H9 (cell line): Measurements from ENCODE around the gene LRRK2. TPM values are rescaled to one million over a fixed set of nuclear protein-coding genes. Genes with fewer than 3 reads are reported as not detected.

Experiments used
- DNase-seq: peaks from one replicate; pipeline ENCODE4 v3.0.0-alpha.2; 2017
- H2AFZ ChIP-seq: one replicate; pipeline ENCODE4 v1.6.1; 2013; ENCODE audit warnings: mild to moderate bottlenecking, low read length, control low read depth, moderate library complexity
- H2AK5ac ChIP-seq: 2 replicates; pipeline ENCODE4 v1.6.1; 2013; ENCODE audit warnings: low read length, control low read depth, mixed read lengths; ENCODE audit not compliant: insufficient read length
- H2BK120ac ChIP-seq: one replicate; pipeline ENCODE4 v1.6.1; 2013; ENCODE audit warnings: low read depth, mild to moderate bottlenecking, low read length, control low read depth, inconsistent platforms; ENCODE audit not compliant: poor library complexity, severe bottlenecking
- H2BK12ac ChIP-seq: 2 replicates; pipeline ENCODE4 v1.6.1; 2013; ENCODE audit warnings: low read length, control low read depth, mixed read lengths, low read depth; ENCODE audit not compliant: insufficient read length
- H2BK15ac ChIP-seq: 2 replicates; pipeline ENCODE4 v1.6.1; 2013; ENCODE audit warnings: low read depth, low read length, control low read depth
- H2BK20ac ChIP-seq: one replicate; pipeline ENCODE4 v1.6.1; 2013; ENCODE audit warnings: low read depth, mild to moderate bottlenecking, low read length, control low read depth, inconsistent platforms; ENCODE audit not compliant: poor library complexity, severe bottlenecking
- H2BK5ac ChIP-seq: 2 replicates; pipeline ENCODE4 v1.6.1; 2013; ENCODE audit warnings: low read length, control low read depth, mixed read lengths; ENCODE audit not compliant: insufficient read length
- H3K14ac ChIP-seq: 2 replicates; pipeline ENCODE4 v1.6.1; 2013; ENCODE audit warnings: low read length, control low read depth; ENCODE audit not compliant: insufficient read depth
- H3K18ac ChIP-seq: 2 replicates; pipeline ENCODE4 v1.6.1; 2013; ENCODE audit warnings: low read depth, mild to moderate bottlenecking, mixed read lengths, low read length, control low read depth; ENCODE audit not compliant: insufficient read length
- H3K23ac ChIP-seq: 2 replicates; pipeline ENCODE4 v1.6.1; 2013; ENCODE audit warnings: low read length, control low read depth, mixed read lengths, low read depth; ENCODE audit not compliant: insufficient read length
- H3K23me2 ChIP-seq: 2 replicates; pipeline ENCODE4 v1.6.1; 2013; ENCODE audit warnings: low read depth, mild to moderate bottlenecking, mixed read lengths, low read length, control low read depth; ENCODE audit not compliant: insufficient read length, poor library complexity, severe bottlenecking
- H3K27ac ChIP-seq: 2 replicates; pipeline ENCODE4 v1.5.1; 2013; ENCODE audit warnings: low read length, control low read depth, mixed read lengths, low read depth; ENCODE audit not compliant: insufficient read length
- H3K27me3 ChIP-seq: 2 replicates; pipeline ENCODE4 v1.6.1; 2013; ENCODE audit warnings: low read length, control low read depth, inconsistent platforms; ENCODE audit not compliant: insufficient read depth
- H3K4ac ChIP-seq: 2 replicates; pipeline ENCODE4 v1.6.1; 2013; ENCODE audit warnings: low read depth, mild to moderate bottlenecking, control low read depth, inconsistent platforms, low read length, moderate library complexity
- H3K4me1 ChIP-seq: 2 replicates; pipeline ENCODE4 v1.6.1; 2013; ENCODE audit warnings: low read length, control low read depth, inconsistent platforms; ENCODE audit not compliant: insufficient read depth
- H3K4me2 ChIP-seq: 2 replicates; pipeline ENCODE4 v1.6.1; 2013; ENCODE audit warnings: low read length, control low read depth, mixed read lengths; ENCODE audit not compliant: insufficient read length, insufficient read depth
- H3K56ac ChIP-seq: 2 replicates; pipeline ENCODE4 v1.6.1; 2013; ENCODE audit warnings: low read depth, mild to moderate bottlenecking, mixed read lengths, low read length, control low read depth; ENCODE audit not compliant: insufficient read length
- H3K79me1 ChIP-seq: 2 replicates; pipeline ENCODE4 v1.6.1; 2013; ENCODE audit warnings: low read depth, mild to moderate bottlenecking, moderate library complexity, low read length, control low read depth, inconsistent platforms; ENCODE audit not compliant: insufficient read depth, poor library complexity, severe bottlenecking
- H3K79me2 ChIP-seq: 2 replicates; pipeline ENCODE4 v1.6.1; 2013; ENCODE audit warnings: low read length, control low read depth, inconsistent platforms; ENCODE audit not compliant: insufficient read depth
- H3K9ac ChIP-seq: 2 replicates; pipeline ENCODE4 v1.6.1; 2013; ENCODE audit warnings: low read length, control low read depth, mixed read lengths; ENCODE audit not compliant: insufficient read length; ENCODE audit errors: extremely low read depth
- H3K9me3 ChIP-seq: one replicate; pipeline ENCODE4 v1.6.1; 2013; ENCODE audit warnings: low read depth, low read length, inconsistent platforms; ENCODE audit not compliant: control insufficient read depth
- H3T11ph ChIP-seq: one replicate; pipeline ENCODE4 v1.6.1; 2013; ENCODE audit warnings: mild to moderate bottlenecking, low read length, control low read depth, inconsistent platforms
- H4K20me1 ChIP-seq: one replicate; pipeline ENCODE4 v1.6.1; 2013; ENCODE audit not compliant: control insufficient read depth, insufficient read length, insufficient read depth
- H4K5ac ChIP-seq: 2 replicates; pipeline ENCODE4 v1.6.1; 2013; ENCODE audit warnings: low read depth, mild to moderate bottlenecking, mixed read lengths, low read length, control low read depth; ENCODE audit not compliant: insufficient read length
- H4K8ac ChIP-seq: replicated peaks from 2 replicates; pipeline ENCODE4 v1.6.1; 2013; ENCODE audit warnings: low read length, control low read depth, mixed read lengths, low read depth; ENCODE audit not compliant: insufficient read length
- H4K91ac ChIP-seq: 2 replicates; pipeline ENCODE4 v1.6.1; 2013; ENCODE audit warnings: low read depth, mild to moderate bottlenecking, moderate library complexity, mixed read lengths, low read length, control low read depth; ENCODE audit not compliant: insufficient read length
- H3K27ac Mint-ChIP-seq, 3 experiments: 2 replicates in 2 of 3; 3 replicates in 1 of 3; pipeline ENCODE4 v1.8.0; 2020 to 2021; ENCODE audit warnings: mixed read lengths in 3 of 3, mild to moderate bottlenecking in 1 of 3, moderate library complexity in 1 of 3
- H3K27me3 Mint-ChIP-seq: 2 replicates; pipeline ENCODE4 v1.8.0; 2021; ENCODE audit warnings: low read depth, mild to moderate bottlenecking, moderate library complexity, mixed read lengths
- H3K36me3 Mint-ChIP-seq, 3 experiments: 2 replicates in 2 of 3; 3 replicates in 1 of 3; pipeline ENCODE4 v1.8.0; 2020 to 2021; ENCODE audit warnings: low read depth in 3 of 3, mixed read lengths in 3 of 3; ENCODE audit not compliant: insufficient read depth in 1 of 3
- H3K4me1 Mint-ChIP-seq, 2 experiments: 2 replicates each; pipeline ENCODE4 v1.8.0; 2020; ENCODE audit warnings: mixed read lengths in 2 of 2
- H3K4me3 Mint-ChIP-seq, 2 experiments: 2 replicates in 1 of 2; 3 replicates in 1 of 2; pipeline ENCODE4 v1.8.0; 2020 to 2021; ENCODE audit warnings: mild to moderate bottlenecking in 2 of 2, mixed read lengths in 2 of 2, moderate library complexity in 1 of 2
- H3K9me3 Mint-ChIP-seq, 2 experiments: 2 replicates in 1 of 2; 3 replicates in 1 of 2; pipeline ENCODE4 v1.8.0; 2020; ENCODE audit warnings: mild to moderate bottlenecking in 2 of 2, mixed read lengths in 2 of 2, moderate library complexity in 1 of 2
- WGBS: extraction: QIAGEN DNeasy Blood & Tissue Kit; methylation state at CpG from one replicate; pipeline ENCODE4 v1.1.7; 2013; ENCODE audit warnings: missing lambda C conversion rate, low lambda C conversion rate, mixed read lengths; ENCODE audit not compliant: insufficient read length; ENCODE audit errors: extremely low coverage; 5-methylcytosine and 5-hydroxymethylcytosine counted together
- total RNA-seq: library from RNA; stranded (reverse); gene quantifications from 2 replicates; pipeline ENCODE4 v1.2.1, GENCODE V29; 2021
- TF ChIP-seq, protein P1 (sequence below): fragments of 200-600 bp; sonication (generic); conservative IDR thresholded peaks from 3 replicates; pipeline ENCODE4 v1.8.0; 2021; ENCODE audit warnings: antibody characterized with exemption, mild to moderate bottlenecking

LRRK2 gene
- total RNA-seq, 1 experiment from 2014 or later: 0.17 TPM

GRCh38 chr12:40405419-40405818 lies 180.6 kb downstream of the LRRK2 start:
- TF ChIP-seq, protein P1, sequence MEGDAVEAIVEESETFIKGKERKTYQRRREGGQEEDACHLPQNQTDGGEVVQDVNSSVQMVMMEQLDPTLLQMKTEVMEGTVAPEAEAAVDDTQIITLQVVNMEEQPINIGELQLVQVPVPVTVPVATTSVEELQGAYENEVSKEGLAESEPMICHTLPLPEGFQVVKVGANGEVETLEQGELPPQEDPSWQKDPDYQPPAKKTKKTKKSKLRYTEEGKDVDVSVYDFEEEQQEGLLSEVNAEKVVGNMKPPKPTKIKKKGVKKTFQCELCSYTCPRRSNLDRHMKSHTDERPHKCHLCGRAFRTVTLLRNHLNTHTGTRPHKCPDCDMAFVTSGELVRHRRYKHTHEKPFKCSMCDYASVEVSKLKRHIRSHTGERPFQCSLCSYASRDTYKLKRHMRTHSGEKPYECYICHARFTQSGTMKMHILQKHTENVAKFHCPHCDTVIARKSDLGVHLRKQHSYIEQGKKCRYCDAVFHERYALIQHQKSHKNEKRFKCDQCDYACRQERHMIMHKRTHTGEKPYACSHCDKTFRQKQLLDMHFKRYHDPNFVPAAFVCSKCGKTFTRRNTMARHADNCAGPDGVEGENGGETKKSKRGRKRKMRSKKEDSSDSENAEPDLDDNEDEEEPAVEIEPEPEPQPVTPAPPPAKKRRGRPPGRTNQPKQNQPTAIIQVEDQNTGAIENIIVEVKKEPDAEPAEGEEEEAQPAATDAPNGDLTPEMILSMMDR: no peak
- Histone ChIP-seq H3K79me2 (no peaks in the 10 kb centered on the region), H3K23me2 (no peaks in the 10 kb centered on the region), H2BK15ac (no peak overlapping the region), H3K14ac (no peak overlapping the region), H3K9ac (no peak overlapping the region), H3K23ac (no peak overlapping the region), H4K91ac (no peak overlapping the region), H3K79me1 (no peaks in the 10 kb centered on the region), H2BK120ac (no peak overlapping the region), H2AK5ac (no peak overlapping the region), H3K4me2 (no peak overlapping the region), H3K4ac (no peak overlapping the region), H4K5ac (peak overlapping the region; percentile 26), H3T11ph (no peak overlapping the region), H3K18ac (no peak overlapping the region), H3K56ac (no peak overlapping the region), H2BK20ac (no peak overlapping the region), H4K8ac (no peak overlapping the region), H2BK12ac (no peak overlapping the region), H3K27me3 (no peaks in the 10 kb centered on the region), H3K27ac (no peak overlapping the region), H3K4me1 (peaks cover 3% of the 10 kb centered on the region; the same call in 1 of the 2 replicates), H2AFZ (peak overlapping the region; percentile 57), H4K20me1 (no peaks in the 10 kb centered on the region), H3K9me3 (no peaks in the 10 kb centered on the region), H2BK5ac (no peak overlapping the region)
- Mint-ChIP-seq H3K27me3 (no peaks in the 10 kb centered on the region; the same call in 1 of the 2 replicates), H3K36me3 (no peaks in the 10 kb centered on the region), H3K27ac (no peak overlapping the region), H3K4me1 (peaks cover 5 to 7% of the 10 kb centered on the region in 2 experiments), H3K4me3 (no peak overlapping the region), H3K9me3 (no peaks in the 10 kb centered on the region)
- peak; percentile 45 for DNase-seq
- no CpG with 5 or more reads among the region's 8 CpGs for WGBS

Other genes with a start within 250 kb of the LRRK2 start
- gene SLC2A13, start 118.9 kb upstream of the LRRK2 start, total RNA-seq: 5.1 and 7.0 TPM in 2 replicates